Endothelial cell of umbilical vein (primary cell): ENCODE data around the gene TRIM58. TPM values are rescaled to one million over a fixed set of nuclear protein-coding genes. Genes with fewer than 3 reads are reported as not detected.

Source experiments
- BruUV-seq: library from RNA; stranded (reverse); fragments of 400-500 nt; replicated peaks from 2 replicates; lab custom pipeline; 2021; lab: Mats Ljungman, UMichigan
- CTCF ChIA-PET: fragments of 300-600, 350-600 bp; sonication (Branson Sonifier 250); formaldehyde crosslinking; loops from one replicate; lab custom pipeline; 2021; ENCODE audit warnings: antibody characterized with exemption, inconsistent platforms; lab: Charles Lee
- POLR2A ChIA-PET: fragments of 300-600, 350-600 bp; sonication (Branson Sonifier 250); formaldehyde crosslinking; loops from one replicate; lab custom pipeline; 2021; ENCODE audit warnings: antibody characterized with exemption, inconsistent platforms; lab: Charles Lee
- DNase-seq: peaks from one replicate; pipeline ENCODE4 v3.0.0-alpha.2; 2011; ENCODE audit warnings: low read depth, low spot score
- FAIRE-seq: peaks from 2 replicates; lab custom pipeline; 2011; peaks lifted over from hg19 to GRCh38; lab: Jason Lieb, UNC
- H2AFZ ChIP-seq: 2 replicates; pipeline ENCODE4 v1.6.0; 2012; ENCODE audit warnings: low read depth, low read length, control low read depth, inconsistent platforms
- H3K27ac ChIP-seq: 2 replicates; pipeline ENCODE4 v1.5.1; 2011; ENCODE audit warnings: low read depth, mild to moderate bottlenecking, control low read depth, low read length, moderate library complexity; ENCODE audit not compliant: insufficient read depth
- H3K27me3 ChIP-seq, 2 experiments: 2 replicates each; pipeline versions ENCODE4 v1.6.0 to v1.6.1; 2011; ENCODE audit warnings: low read length in 2 of 2, mixed read lengths in 1 of 2; ENCODE audit not compliant: control insufficient read depth in 2 of 2, insufficient read depth in 2 of 2
- H3K36me3 ChIP-seq, 2 experiments: 2 replicates in 1 of 2; 3 replicates in 1 of 2; pipeline ENCODE4 v1.5.1; 2011; ENCODE audit warnings: low read length in 2 of 2, mild to moderate bottlenecking in 1 of 2, moderate library complexity in 1 of 2; ENCODE audit not compliant: control insufficient read depth in 2 of 2, insufficient read depth in 2 of 2; ENCODE audit errors: extremely low read depth in 1 of 2
- H3K4me1 ChIP-seq: 3 replicates; pipeline ENCODE4 v1.5.1; 2011; ENCODE audit warnings: mild to moderate bottlenecking, low read length; ENCODE audit not compliant: control insufficient read depth, insufficient read depth; ENCODE audit errors: extremely low read depth
- H3K4me2 ChIP-seq: 2 replicates; pipeline ENCODE4 v1.6.1; 2011; ENCODE audit warnings: low read length, control low read depth, mixed read lengths; ENCODE audit not compliant: insufficient read depth
- H3K4me3 ChIP-seq, 3 experiments: fragments of 200-600 bp in 1 of 3; sonication (generic), shearing (Covaris generic) in 1 of 3; replicated peaks in 1 of 3; 2 replicates each; pipeline ENCODE4 v1.5.1; 2011 to 2016; ENCODE audit warnings: control low read depth in 3 of 3, low read length in 3 of 3, mild to moderate bottlenecking in 2 of 3, inconsistent platforms in 1 of 3, low read depth in 1 of 3, moderate library complexity in 1 of 3; ENCODE audit not compliant: insufficient read depth in 1 of 3
- H3K79me2 ChIP-seq: 2 replicates; pipeline ENCODE4 v1.6.0; 2012; ENCODE audit warnings: low read length, inconsistent platforms; ENCODE audit not compliant: control insufficient read depth, insufficient read depth
- H3K9ac ChIP-seq: replicated peaks from 2 replicates; pipeline ENCODE3; 2011; ENCODE audit warnings: low read length, control low read depth; ENCODE audit not compliant: insufficient read depth; ENCODE audit errors: extremely low read depth
- H3K9me1 ChIP-seq: replicated peaks from 3 replicates; pipeline ENCODE4 v1.6.0; 2011; ENCODE audit warnings: mild to moderate bottlenecking, low read length; ENCODE audit not compliant: control insufficient read depth, insufficient read depth; ENCODE audit errors: extremely low read depth
- H3K9me3 ChIP-seq: replicated peaks from 2 replicates; pipeline ENCODE4 v1.5.1; 2012; ENCODE audit warnings: low read length, inconsistent platforms; ENCODE audit not compliant: control insufficient read depth, insufficient read depth
- H4K20me1 ChIP-seq: replicated peaks from 2 replicates; pipeline ENCODE3; 2011; ENCODE audit warnings: mild to moderate bottlenecking, low read length; ENCODE audit not compliant: control insufficient read depth, insufficient read depth; ENCODE audit errors: extremely low read depth
- EZH2 ChIP-seq: IDR thresholded peaks from 2 replicates; pipeline ENCODE4 v1.6.1; 2012; ENCODE audit warnings: borderline replicate concordance, low read depth, mild to moderate bottlenecking, moderate library complexity, low read length, inconsistent platforms; ENCODE audit not compliant: severe bottlenecking
- FOS ChIP-seq: IDR thresholded peaks from 2 replicates; pipeline ENCODE4 v1.6.1; 2011; ENCODE audit warnings: mild to moderate bottlenecking, low read length, moderate library complexity, borderline replicate concordance; ENCODE audit not compliant: insufficient read depth
- GATA2 ChIP-seq: IDR thresholded peaks from 2 replicates; pipeline ENCODE4 v1.7.0; 2011; ENCODE audit warnings: low read depth, mild to moderate bottlenecking, moderate library complexity, mixed read lengths, low read length; ENCODE audit not compliant: insufficient read length, insufficient read depth
- JUN ChIP-seq: IDR thresholded peaks from 2 replicates; pipeline ENCODE4 v1.6.1; 2011; ENCODE audit warnings: borderline replicate concordance, low read depth; ENCODE audit not compliant: insufficient read length, insufficient read depth
- MAX ChIP-seq: IDR thresholded peaks from 2 replicates; pipeline ENCODE4 v1.6.1; 2011; ENCODE audit not compliant: insufficient read depth, insufficient read length
- MYC ChIP-seq: IDR thresholded peaks from one replicate; pipeline ENCODE4 v1.6.1; 2011; ENCODE audit warnings: mild to moderate bottlenecking, low read depth, low read length
- POLR2A ChIP-seq: IDR thresholded peaks from 2 replicates; pipeline ENCODE4 v1.6.1; 2012; ENCODE audit warnings: low read depth, mild to moderate bottlenecking, control low read depth, low read length
- POLR2AphosphoS5 ChIP-seq: IDR thresholded peaks from 2 replicates; pipeline ENCODE4 v1.6.1; 2012; ENCODE audit warnings: low read depth, mild to moderate bottlenecking, control low read depth, low read length, moderate library complexity; ENCODE audit not compliant: insufficient read depth
- dilution Hi-C: fragments of 300-500 bp; cut with MboI; formaldehyde crosslinking; loops from one replicate; pipeline ENCODE4 v1.15.0; 2019; ENCODE audit warnings: low sequenced_read_pairs; ENCODE audit not compliant: extremely low pct_ligation_motif_present
- intact Hi-C: fragments of 100-400 bp; cut with micrococcal nuclease; formaldehyde crosslinking; loops from one replicate; pipeline ENCODE4 v1.10.0; 2022
- polyA plus RNA-seq, 4 experiments: library from polyadenylated mRNA; depleted of rRNA in 3 of 4; stranded (reverse) in 3 of 4; unstranded in 1 of 4; fragments of >200 nt; gene quantifications; 2 replicates each; pipeline versions ENCODE4 v1.2.1 to v1.2.3, GENCODE V29; 2011 to 2012; ENCODE audit warnings: missing spikeins in 1 of 4
- total RNA-seq: library from RNA; stranded (reverse); gene quantifications from 2 replicates; pipeline ENCODE4 v1.2.3, GENCODE V29; 2021
- TF ChIP-seq, protein P1 (sequence below), 2 donors: IDR thresholded peaks; 1 replicate in 1 of 2; 2 replicates in 1 of 2; pipeline ENCODE4 v1.5.1; 2011; ENCODE audit warnings: low read length in 2 of 2, mild to moderate bottlenecking in 2 of 2, moderate library complexity in 2 of 2, control low read depth in 1 of 2, inconsistent platforms in 1 of 2, low read depth in 1 of 2; ENCODE audit not compliant: insufficient read depth in 1 of 2; ENCODE audit errors: extremely low read depth in 1 of 2

Gene TRIM58
- total and polyA plus RNA-seq, 2 donors (not counting 3 experiments of a cell fraction or from before 2014, with no cell fraction given), result not detected

GRCh38 chr1:247895163-247895637 lies 38.2 kb downstream of the TRIM58 start, which contains the start of gene OR2W3:
OR2W3 (plus strand) TSS chr1:247895587; CDS start chr1:247895587, 0 bp downstream.
- H3K9me1 ChIP-seq, result no peaks in the 10 kb centered on the region
- TF ChIP-seq FOS, result no peak
- no peak for TF ChIP-seq GATA2
- TF ChIP-seq MYC, result no peak
- no peak for TF ChIP-seq EZH2
- no peak for TF ChIP-seq JUN
- TF ChIP-seq POLR2AphosphoS5, result no peak
- TF ChIP-seq POLR2A, result no peak
- no peak for TF ChIP-seq MAX
- TF ChIP-seq, protein P1, sequence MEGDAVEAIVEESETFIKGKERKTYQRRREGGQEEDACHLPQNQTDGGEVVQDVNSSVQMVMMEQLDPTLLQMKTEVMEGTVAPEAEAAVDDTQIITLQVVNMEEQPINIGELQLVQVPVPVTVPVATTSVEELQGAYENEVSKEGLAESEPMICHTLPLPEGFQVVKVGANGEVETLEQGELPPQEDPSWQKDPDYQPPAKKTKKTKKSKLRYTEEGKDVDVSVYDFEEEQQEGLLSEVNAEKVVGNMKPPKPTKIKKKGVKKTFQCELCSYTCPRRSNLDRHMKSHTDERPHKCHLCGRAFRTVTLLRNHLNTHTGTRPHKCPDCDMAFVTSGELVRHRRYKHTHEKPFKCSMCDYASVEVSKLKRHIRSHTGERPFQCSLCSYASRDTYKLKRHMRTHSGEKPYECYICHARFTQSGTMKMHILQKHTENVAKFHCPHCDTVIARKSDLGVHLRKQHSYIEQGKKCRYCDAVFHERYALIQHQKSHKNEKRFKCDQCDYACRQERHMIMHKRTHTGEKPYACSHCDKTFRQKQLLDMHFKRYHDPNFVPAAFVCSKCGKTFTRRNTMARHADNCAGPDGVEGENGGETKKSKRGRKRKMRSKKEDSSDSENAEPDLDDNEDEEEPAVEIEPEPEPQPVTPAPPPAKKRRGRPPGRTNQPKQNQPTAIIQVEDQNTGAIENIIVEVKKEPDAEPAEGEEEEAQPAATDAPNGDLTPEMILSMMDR (IDR thresholded peaks at IDR 0.05; ENCODE audit: extremely low read depth in 1 of 2, insufficient read depth in 1 of 2, low read depth in 1 of 2, low read length in 2 of 2), result no peak
- no TSS peak for BruUV-seq
- POLR2A ChIA-PET, result no interaction called here
- no peaks in the 10 kb centered on the region for H3K79me2 ChIP-seq
- no peaks in the 10 kb centered on the region for H3K27me3 ChIP-seq
- no peak within 1 kb of the TSS for H3K4me2 ChIP-seq
- dilution Hi-C loops (no loop called here), intact Hi-C loops (no loop called here)
- no peak within 1 kb of the TSS for H3K9ac ChIP-seq
- no peaks in the 10 kb centered on the region for H3K4me1 ChIP-seq
- CTCF ChIA-PET, result no interaction called here
- FAIRE-seq (no peak), DNase-seq (no peak)
- no peaks in the 10 kb centered on the region for H3K36me3 ChIP-seq
- no peak within 1 kb of the TSS for H3K4me3 ChIP-seq
- peaks cover 2% of the 10 kb centered on the region for H3K9me3 ChIP-seq
- H2AFZ ChIP-seq, result no peak within 1 kb of the TSS
- H4K20me1 ChIP-seq, result no peaks in the 10 kb centered on the region
- H3K27ac ChIP-seq, result no peak within 1 kb of the TSS
